ENCODE results near the gene STK38.
A peak's percentile ranks its signal among the peaks of the same experiment; 100 is the strongest.

STK38 gene

GRCh38 chr6:36563237-36563927 lies 16.1 kb upstream of the STK38 start:
- no peak for DNase-seq

DNA sequence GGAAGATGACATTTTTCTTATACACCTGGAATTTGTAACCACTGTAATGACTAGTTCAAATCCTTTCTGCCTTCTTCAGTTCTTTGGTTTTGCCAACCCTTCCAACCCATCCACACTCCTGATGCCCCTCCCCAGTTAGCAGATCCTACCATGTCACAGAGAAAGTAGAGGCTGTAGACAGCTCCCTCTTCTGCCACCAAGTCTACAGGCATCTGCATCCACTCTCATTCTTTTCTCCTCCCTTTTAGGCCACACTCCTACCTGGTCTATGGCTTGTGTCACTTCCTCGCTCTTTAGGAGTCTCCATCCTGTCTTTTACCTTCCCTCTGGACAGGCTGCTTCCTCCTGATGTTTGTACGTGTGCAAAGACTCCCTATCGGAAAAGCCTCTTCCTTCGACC lies 13.5 kb upstream of the STK38 start:
- DNase-seq: no peak

- no peak for DNase-seq
Measured at GRCh38 chr6:36559011-36559793, 11.9 kb upstream of the STK38 start.

GRCh38 chr6:36556281-36556680 lies 9.0 kb upstream of the STK38 start:
- DNase-seq: no peak

- no peak for DNase-seq
Measured at GRCh38 chr6:36555750-36556252, 8.5 kb upstream of the STK38 start.

DNA sequence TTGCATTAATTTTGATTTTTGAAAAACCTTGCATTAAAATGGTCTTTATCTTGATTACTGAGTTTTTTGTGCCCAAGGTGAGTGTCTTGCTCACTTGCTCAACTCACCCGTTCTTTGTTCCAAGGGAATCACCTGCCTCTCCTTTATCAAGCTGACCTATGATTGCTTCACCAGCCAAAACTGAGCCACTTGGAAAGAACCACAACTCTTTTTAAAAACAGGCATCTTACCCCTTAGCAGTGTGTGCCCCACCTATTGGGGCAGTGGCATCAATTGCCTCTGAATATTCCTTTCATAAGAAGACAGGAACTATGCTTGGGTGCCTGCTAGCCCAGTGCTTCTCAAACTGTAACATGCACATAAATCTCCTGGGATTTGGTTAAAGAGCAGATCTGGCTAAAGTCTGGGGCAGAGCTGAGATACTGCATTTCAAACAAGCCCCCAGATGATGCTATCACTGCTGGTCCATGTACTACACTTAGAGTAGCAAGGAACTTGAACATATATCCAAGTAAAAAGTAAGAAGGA lies 3.3 kb upstream of the STK38 start:
- DNase-seq: no peak

- DNase-seq: no peak
Measured at GRCh38 chr6:36548401-36548743, 1.1 kb upstream of the STK38 start.

GRCh38 chr6:36547646-36548400 lies 544 bp upstream of the STK38 start:
- peak in 2 of 6 experiments; percentile 17 to 54 for DNase-seq

DNA sequence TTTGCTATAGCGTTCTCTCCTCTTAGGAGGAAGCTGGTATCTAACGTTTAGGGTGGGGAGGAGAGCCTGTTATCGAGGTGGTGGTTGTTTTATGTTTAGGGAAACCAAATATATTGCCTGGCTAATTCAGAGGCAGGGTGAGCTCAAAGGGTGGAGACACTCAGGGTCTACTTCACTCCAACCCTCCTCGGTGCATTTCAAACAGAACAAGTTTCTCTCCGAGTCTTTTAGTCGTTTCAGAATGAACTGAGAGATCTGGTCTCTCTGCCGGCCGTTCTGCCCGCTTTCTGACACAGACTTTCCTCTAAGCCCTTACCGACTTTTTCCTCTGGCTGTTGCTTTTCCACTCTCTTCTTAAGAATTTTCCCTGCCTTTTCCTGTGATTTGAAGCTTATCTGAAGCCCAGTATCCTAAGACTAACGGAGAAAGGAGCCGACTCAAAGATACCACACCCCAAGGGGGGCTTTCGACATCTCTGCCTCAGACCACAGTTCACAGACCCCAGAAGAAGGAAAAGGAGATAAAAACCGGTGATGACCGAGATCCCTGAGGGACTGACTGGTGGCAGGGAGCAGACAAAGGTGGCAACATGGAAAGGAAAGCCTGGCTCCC lies 865 bp downstream of the STK38 start:
- DNase-seq: peak in 4 of 6 experiments; percentile 6 to 69 (median 38)

DNA sequence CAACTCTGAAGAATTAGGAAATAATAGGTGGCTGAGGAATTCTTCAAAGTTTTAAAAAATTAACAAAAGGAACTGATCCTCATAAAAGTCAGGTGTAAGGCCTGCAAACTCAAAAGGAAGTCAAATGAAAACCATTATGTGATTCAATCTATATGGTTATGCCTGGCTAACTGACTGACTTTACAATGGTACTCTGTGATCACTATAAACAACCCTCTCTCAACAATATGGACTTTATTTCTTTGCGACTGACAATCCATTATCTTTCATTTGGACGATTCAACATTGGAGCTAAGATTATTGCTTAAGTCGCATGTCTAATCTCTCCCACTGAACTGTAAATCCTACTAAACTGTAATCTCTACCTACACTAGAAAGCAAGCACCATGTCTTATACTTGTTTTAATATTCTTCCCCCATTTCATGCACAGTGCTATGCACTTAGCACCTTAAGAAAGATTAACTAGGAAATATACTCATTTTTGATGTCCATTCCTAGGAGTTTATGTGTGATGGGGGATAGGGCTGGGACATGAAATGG lies 1.4 kb downstream of the STK38 start:
- DNase-seq: peak in 1 of 6 experiments; percentile 37

DNA sequence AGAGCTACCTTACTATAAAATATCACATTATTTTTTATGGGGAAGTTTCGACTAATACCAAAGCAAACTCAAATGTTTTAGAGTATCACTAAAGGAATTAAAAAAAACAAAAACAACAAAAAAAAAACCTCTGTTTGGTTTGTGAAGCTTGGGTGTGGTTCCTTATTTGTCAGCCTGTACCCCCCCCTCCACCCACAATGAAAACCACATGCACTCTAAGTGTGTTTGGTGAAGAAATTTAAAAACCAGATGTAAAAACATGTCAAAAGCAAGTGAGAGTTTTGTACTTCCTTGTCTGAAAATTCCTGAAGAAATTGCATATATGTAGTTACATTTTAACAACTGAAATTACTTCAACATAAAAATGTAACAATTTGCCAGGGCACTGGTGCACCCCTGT lies 3.1 kb downstream of the STK38 start:
- peak; percentile 45 to 88 (median 72) for DNase-seq

DNA sequence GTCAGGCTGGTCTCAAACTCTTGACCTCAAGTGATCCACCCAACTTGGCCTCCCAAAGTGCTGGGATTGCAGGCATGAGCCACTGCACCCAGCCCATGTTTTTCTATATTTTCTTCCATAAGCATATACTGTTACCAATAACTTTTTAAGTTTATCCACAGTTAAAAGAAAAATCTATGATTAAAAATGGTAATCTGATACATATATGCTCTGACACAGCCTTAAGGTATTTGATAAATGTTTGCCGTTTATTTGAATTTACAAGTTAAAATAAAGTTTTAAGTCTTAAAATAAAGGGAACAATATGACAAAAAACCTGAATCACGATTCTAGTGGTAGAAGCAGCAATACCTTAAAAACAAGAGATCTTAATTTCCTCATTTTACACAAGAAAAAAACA lies 5.2 kb downstream of the STK38 start:
- DNase-seq: no peak

- DNase-seq: peak in 3 of 6 experiments; percentile 70 to 81 (median 79)
Measured at GRCh38 chr6:36539814-36540568, 7.3 kb downstream of the STK38 start.

DNA sequence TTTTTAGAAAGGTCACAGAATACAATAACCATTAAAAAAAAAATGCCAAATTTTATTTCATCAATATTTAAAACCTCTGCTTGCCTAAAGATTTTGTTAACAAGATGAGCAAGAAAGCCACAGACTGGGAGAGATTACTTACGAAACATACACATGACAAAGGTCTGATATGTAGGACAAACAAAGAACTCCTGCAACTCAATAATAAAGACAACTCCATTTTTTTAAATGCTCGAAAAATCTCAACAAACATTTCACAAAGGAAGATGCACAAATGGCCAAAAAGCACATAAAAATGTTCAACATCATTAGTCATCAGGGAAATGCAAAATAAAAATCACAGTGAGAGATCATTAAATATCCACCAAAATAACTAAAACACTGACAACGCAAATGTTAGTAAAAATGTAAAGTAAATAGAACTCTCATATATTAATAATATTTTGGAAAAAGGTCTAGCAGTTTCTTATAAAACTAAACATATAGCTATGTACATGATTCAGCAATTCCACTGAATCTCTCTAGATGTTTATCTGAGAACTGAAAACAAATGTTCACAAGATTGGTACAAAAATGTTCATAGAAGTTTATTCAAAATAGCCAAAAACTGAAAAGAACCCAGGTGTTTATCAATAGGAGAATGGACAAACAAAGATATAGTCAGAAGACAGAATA lies 10.3 kb downstream of the STK38 start:
- no peak for DNase-seq

DNA sequence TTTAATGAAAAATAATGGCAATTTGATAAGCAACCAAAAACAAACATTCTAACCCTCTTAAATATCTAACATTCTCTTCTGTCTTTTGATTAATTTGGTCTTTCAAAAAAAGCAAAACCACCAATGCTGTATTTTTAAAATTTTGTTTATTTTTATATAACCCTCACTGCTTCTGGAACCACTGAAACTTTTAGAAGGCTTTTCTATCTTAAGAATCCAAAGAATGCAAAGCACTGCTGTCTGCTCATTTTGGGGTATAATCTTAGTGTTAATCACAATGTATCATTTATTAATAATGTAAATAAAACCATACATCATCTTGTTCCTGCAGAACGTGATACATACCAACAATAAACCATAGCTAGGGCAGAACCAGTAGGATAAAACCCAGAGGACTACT lies 14.0 kb downstream of the STK38 start:
- no peak for DNase-seq

DNA sequence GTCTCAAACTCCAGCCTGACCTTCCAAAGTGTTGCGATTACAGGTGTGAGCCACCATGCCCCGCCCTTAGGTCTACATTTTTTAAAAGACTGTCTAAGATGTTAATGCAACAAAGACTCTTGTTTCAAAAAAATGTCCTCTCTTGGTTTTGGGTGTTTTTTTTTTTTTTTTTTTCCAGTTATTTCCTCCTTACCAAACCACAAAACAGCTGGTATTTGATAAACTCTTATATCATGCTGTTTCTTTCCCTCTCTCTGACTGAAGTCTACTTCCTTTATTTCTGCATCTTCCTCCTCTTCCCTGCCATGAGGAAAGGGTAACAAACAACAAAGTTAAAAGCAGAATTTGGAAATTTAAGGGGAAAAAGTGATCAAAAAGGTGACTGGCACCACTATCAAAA lies 21.2 kb downstream of the STK38 start:
- DNase-seq: no peak

DNA sequence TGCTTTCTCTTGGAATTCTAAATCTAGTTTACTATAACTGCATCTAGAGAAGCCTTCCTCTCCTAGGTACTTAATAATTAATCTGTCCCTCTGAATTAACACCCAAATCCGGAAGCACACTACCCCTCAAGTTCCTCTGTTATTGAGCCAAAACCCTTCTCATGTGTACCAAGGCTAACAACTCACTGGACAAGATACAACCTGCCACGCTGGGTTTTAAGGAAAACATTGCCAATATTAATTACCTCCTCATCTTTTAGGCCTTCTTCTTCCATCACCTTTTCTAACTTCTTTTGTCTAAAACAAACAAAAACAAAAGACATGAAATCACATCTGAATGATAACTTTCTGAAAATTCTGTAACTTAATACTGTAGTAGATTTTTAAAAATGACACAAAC lies 21.9 kb downstream of the STK38 start:
- DNase-seq: no peak

DNA sequence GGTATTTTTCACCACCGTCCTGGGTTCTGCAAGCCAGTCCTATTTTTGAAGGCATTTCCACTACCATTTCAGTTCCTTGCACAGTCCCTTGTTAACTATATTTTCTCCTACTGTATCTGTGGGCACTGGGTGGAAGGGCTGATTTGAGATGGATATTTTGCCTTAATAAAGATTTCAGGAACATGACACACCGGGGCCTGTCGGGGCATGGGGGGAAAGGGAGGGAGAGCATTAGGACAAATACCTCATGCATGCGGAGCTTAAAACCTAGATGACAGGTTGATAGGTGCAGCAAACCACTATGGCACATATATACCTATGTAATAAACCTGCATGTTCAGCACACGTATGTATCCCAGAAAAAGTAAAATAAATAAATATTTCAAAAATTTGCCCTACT lies 22.4 kb downstream of the STK38 start:
- no peak for DNase-seq

DNA sequence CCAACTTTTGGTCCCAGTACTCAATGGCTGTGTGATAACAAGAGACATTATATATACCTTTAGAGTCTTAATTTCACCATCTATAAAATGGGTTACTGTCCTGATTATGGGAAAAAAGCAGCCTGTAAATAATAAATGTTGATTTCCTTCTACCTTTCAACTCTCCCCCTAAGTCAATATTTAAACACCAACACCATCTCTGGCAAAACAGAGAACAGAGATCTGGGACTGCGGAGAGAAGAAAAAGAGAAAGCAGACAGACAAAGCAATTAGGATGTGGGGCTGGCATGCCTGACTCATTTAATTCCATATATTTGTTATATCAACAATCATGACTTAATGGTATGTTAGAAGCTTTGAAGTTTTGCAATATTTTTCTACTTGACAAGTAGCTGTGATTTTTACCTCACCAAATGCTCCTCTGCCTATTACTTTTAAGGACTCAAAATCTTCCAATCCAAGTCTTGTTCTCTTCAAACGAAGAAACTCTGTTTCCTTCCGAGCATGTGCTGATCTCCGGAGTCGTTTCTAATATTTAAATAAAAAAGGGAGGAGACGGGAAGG lies 23.3 kb downstream of the STK38 start:
- DNase-seq: no peak

- DNase-seq: no peak
Measured at GRCh38 chr6:36523451-36523850, 23.8 kb downstream of the STK38 start.

DNA sequence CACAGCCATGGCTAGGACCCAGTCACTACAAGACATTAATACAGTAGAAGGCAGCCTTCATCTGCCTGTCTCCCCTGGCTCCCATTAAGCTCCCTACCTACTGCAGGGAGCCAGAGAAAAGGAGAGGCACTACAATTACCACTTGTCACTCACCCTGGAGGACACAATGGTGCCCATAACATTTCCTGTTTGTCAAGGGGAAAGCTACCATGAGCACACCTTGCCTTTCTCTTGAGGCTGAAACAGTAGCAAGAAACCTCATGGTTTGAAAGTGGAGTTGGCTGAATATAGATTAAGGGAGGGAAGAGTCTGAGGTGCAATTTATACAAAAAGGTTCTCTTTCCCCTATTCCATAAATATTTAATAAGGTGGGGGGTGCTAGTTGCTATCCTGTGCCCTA lies 27.9 kb downstream of the STK38 start:
- no peak for DNase-seq

Measured in stimulated activated naive CD4-positive, alpha-beta T cell (primary cell).